Stomach (tissue), 4 donors: ENCODE data around the gene TMED8.

Experiments
- EP300 ChIP-seq: sonication (generic); formaldehyde crosslinking; IDR thresholded peaks from one replicate; pipeline ENCODE4 v1.6.1; 2017; ENCODE audit warnings: antibody characterized with exemption
- POLR2A ChIP-seq, 4 donors: fragments of 450-650 bp; IDR thresholded peaks; one replicate each; pipeline ENCODE4 v1.6.1; 2016; ENCODE audit warnings: antibody characterized with exemption in 4 of 4, control low read depth in 2 of 4, mild to moderate bottlenecking in 1 of 4, moderate library complexity in 1 of 4
- POLR2AphosphoS5 ChIP-seq, 3 donors: sonication (generic); formaldehyde crosslinking; IDR thresholded peaks; one replicate each; pipeline ENCODE4 v1.6.1; 2016; ENCODE audit warnings: antibody characterized with exemption in 3 of 3
- TF ChIP-seq, protein P1 (sequence below), 7 experiments: fragments of 450-650 bp in 4 of 7; fragments of 200-600 bp in 3 of 7; sonication (generic) in 3 of 7; IDR thresholded peaks; one replicate each; pipeline ENCODE4 v1.5.1; 2016 to 2019; ENCODE audit warnings: antibody characterized with exemption in 7 of 7, control low read depth in 2 of 7, mild to moderate bottlenecking in 1 of 7

DNA sequence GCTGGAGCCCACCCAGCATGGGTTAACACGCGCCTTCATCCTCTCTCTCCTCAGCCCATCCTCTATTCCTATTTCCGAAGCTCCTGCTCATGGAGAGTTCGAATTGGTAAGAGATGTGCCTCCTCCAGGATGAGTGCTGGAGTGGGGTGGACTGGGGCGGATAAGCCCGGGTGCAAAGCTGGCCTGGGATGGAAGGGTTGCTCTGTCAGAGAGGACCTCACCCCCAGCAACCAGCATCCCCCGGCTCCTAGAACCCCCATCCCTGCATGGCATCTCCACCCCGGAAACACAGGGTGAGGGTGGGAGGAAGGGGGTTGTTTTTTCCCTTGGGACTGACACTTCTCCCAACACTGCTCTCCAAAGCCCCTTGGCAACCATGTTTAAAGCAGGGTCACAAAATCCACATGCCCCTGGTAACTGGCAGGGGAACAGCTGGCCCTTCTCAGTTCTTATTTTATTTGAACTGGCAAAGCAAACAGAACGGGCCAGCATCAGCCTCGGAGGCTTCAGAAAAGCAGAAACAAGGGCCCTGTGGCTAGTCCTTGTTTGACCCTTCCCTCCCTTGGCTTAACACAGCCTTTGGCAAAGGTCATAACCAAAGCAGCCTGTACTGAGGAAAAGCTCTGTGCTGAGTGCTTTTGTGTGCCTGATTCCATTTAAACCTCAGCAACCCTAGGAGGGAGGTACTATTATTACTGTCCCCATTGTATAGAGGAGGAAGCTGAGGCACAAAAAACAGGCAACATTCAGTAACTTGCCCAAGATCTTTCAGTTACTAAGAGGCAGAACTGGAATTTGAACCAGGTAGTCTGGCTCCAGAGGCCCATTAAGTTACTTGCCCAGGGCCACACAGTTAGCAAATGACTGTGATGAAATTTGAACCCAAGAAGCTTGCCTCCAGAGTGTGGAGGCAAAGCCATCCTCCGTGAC lies 51.8 kb downstream of the TMED8 start:
- TF ChIP-seq, protein P1, sequence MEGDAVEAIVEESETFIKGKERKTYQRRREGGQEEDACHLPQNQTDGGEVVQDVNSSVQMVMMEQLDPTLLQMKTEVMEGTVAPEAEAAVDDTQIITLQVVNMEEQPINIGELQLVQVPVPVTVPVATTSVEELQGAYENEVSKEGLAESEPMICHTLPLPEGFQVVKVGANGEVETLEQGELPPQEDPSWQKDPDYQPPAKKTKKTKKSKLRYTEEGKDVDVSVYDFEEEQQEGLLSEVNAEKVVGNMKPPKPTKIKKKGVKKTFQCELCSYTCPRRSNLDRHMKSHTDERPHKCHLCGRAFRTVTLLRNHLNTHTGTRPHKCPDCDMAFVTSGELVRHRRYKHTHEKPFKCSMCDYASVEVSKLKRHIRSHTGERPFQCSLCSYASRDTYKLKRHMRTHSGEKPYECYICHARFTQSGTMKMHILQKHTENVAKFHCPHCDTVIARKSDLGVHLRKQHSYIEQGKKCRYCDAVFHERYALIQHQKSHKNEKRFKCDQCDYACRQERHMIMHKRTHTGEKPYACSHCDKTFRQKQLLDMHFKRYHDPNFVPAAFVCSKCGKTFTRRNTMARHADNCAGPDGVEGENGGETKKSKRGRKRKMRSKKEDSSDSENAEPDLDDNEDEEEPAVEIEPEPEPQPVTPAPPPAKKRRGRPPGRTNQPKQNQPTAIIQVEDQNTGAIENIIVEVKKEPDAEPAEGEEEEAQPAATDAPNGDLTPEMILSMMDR (IDR thresholded peaks at IDR 0.05), result no peak
- TF ChIP-seq POLR2AphosphoS5 (IDR thresholded peaks at IDR 0.05) (no peak), POLR2A (IDR thresholded peaks at IDR 0.05) (no peak), EP300 (no peak)
